Immature natural killer cell (primary cell): ENCODE results near the gene G6PC2. TPM values are rescaled to one million over a fixed set of nuclear protein-coding genes. Genes with fewer than 3 reads are reported as not detected.

Source experiments
- DNase-seq, 3 donors: peaks; one replicate each; pipeline ENCODE4 v3.0.0; 2022; ENCODE audit warnings: mixed read lengths in 1 of 3
- H3K27ac Mint-ChIP-seq, 6 donors: one replicate each; pipeline ENCODE4 v1.8.0; 2020; ENCODE audit warnings: mixed read lengths in 6 of 6, mild to moderate bottlenecking in 5 of 6, inconsistent platforms in 4 of 6, moderate library complexity in 3 of 6
- H3K27me3 Mint-ChIP-seq, 3 donors: one replicate each; pipeline ENCODE4 v1.8.0; 2020 to 2021; ENCODE audit warnings: low read depth in 3 of 3, mild to moderate bottlenecking in 3 of 3, mixed read lengths in 3 of 3, moderate library complexity in 3 of 3, inconsistent platforms in 1 of 3
- H3K36me3 Mint-ChIP-seq, 3 donors: one replicate each; pipeline ENCODE4 v1.8.0; 2020; ENCODE audit warnings: mixed read lengths in 3 of 3, inconsistent platforms in 2 of 3, mild to moderate bottlenecking in 2 of 3
- H3K4me1 Mint-ChIP-seq, 2 donors: one replicate each; pipeline ENCODE4 v1.8.0; 2020; ENCODE audit warnings: inconsistent platforms in 2 of 2, mild to moderate bottlenecking in 2 of 2, mixed read lengths in 2 of 2, moderate library complexity in 1 of 2
- H3K4me3 Mint-ChIP-seq, 5 donors: one replicate each; pipeline ENCODE4 v1.8.0; 2020; ENCODE audit warnings: mild to moderate bottlenecking in 5 of 5, mixed read lengths in 5 of 5, inconsistent platforms in 3 of 5, moderate library complexity in 3 of 5
- H3K9me3 Mint-ChIP-seq, 6 donors: one replicate each; pipeline ENCODE4 v1.8.0; 2020; ENCODE audit warnings: mild to moderate bottlenecking in 6 of 6, mixed read lengths in 6 of 6, inconsistent platforms in 4 of 6, moderate library complexity in 3 of 6
- polyA plus RNA-seq, 3 donors: library from polyadenylated mRNA; unstranded; fragments of 300-500 nt; fragmentation: Illumina TruSeq; gene quantifications; one replicate each; pipeline ENCODE4 v1.2.3, GENCODE V29; 2021

The G6PC2 gene
- polyA plus RNA-seq, 3 donors from 2014 or later = not detected

GRCh38 chr2:168941297-168941696, 40.2 kb downstream of the G6PC2 start:
- no peak overlapping the region for H3K4me3 Mint-ChIP-seq
- H3K27me3 Mint-ChIP-seq = peaks cover 0 to 4% (median 3%) of the 10 kb centered on the region in 3 donors

GRCh38 chr2:168944065-168944464, 43.0 kb downstream of the G6PC2 start:
- H3K9me3 Mint-ChIP-seq = peaks cover 0 to 1% (median 0%) of the 10 kb centered on the region in 6 donors
- no peak overlapping the region for H3K27ac Mint-ChIP-seq
- DNase-seq = no peak
- H3K36me3 Mint-ChIP-seq = no peaks in the 10 kb centered on the region
- H3K4me1 Mint-ChIP-seq = no peaks in the 10 kb centered on the region
- peaks cover 0 to 4% (median 1%) of the 10 kb centered on the region in 3 donors for H3K27me3 Mint-ChIP-seq
- H3K4me3 Mint-ChIP-seq = no peak overlapping the region

More at GRCh38 chr2:168941297-168941696, 40.2 kb downstream of the G6PC2 start:
- Mint-ChIP-seq H3K27ac (no peak overlapping the region), H3K9me3 (no peaks in the 10 kb centered on the region), H3K4me1 (no peaks in the 10 kb centered on the region), H3K36me3 (no peaks in the 10 kb centered on the region)
- no peak for DNase-seq

GRCh38 chr2:168945508-168945907, 44.4 kb downstream of the G6PC2 start:
- no peak overlapping the region for H3K4me3 Mint-ChIP-seq
- H3K27ac Mint-ChIP-seq = no peak overlapping the region
- H3K36me3 Mint-ChIP-seq = no peaks in the 10 kb centered on the region
- H3K27me3 Mint-ChIP-seq = peaks cover 0 to 4% (median 1%) of the 10 kb centered on the region in 3 donors
- peaks cover 0 to 1% (median 0%) of the 10 kb centered on the region in 6 donors for H3K9me3 Mint-ChIP-seq
- no peaks in the 10 kb centered on the region for H3K4me1 Mint-ChIP-seq
- DNase-seq = no peak

GRCh38 chr2:168948621-168949212, 47.6 kb downstream of the G6PC2 start:
- H3K4me3 Mint-ChIP-seq = no peak overlapping the region
- DNase-seq = peak in 2 of 3 donors; percentile 2 to 3
- no peaks in the 10 kb centered on the region for H3K4me1 Mint-ChIP-seq
- H3K9me3 Mint-ChIP-seq = peaks cover 0 to 15% (median 13%) of the 10 kb centered on the region in 6 donors
- no peak overlapping the region for H3K27ac Mint-ChIP-seq
- H3K36me3 Mint-ChIP-seq = peaks cover 0 to 4% (median 0%) of the 10 kb centered on the region in 3 donors
- H3K27me3 Mint-ChIP-seq = peaks cover 5 to 7% (median 5%) of the 10 kb centered on the region in 3 donors

GRCh38 chr2:168949324-168949723, 48.2 kb downstream of the G6PC2 start:
- Mint-ChIP-seq H3K9me3 (peaks cover 0 to 15% (median 13%) of the 10 kb centered on the region in 6 donors), H3K27ac (no peak overlapping the region), H3K27me3 (peaks cover 5% of the 10 kb centered on the region in 3 donors), H3K4me1 (no peaks in the 10 kb centered on the region), H3K36me3 (peaks cover 0 to 4% (median 0%) of the 10 kb centered on the region in 3 donors), H3K4me3 (no peak overlapping the region)
- no peak for DNase-seq

GRCh38 chr2:168951871-168952270, 50.8 kb downstream of the G6PC2 start:
- no peak for DNase-seq
- Mint-ChIP-seq H3K4me3 (no peak overlapping the region), H3K27me3 (peaks cover 3 to 13% (median 5%) of the 10 kb centered on the region in 3 donors), H3K36me3 (peaks cover 0 to 4% (median 0%) of the 10 kb centered on the region in 3 donors), H3K27ac (no peak overlapping the region), H3K4me1 (no peaks in the 10 kb centered on the region), H3K9me3 (peaks cover 0 to 15% (median 13%) of the 10 kb centered on the region in 6 donors)

GRCh38 chr2:168952424-168952823, 51.3 kb downstream of the G6PC2 start:
- no peak overlapping the region for H3K27ac Mint-ChIP-seq
- no peak for DNase-seq
- peaks cover 0 to 15% (median 13%) of the 10 kb centered on the region in 6 donors for H3K9me3 Mint-ChIP-seq
- no peaks in the 10 kb centered on the region for H3K4me1 Mint-ChIP-seq
- H3K36me3 Mint-ChIP-seq = peaks cover 0 to 4% (median 0%) of the 10 kb centered on the region in 3 donors
- no peak overlapping the region for H3K4me3 Mint-ChIP-seq
- H3K27me3 Mint-ChIP-seq = peaks cover 3 to 13% (median 5%) of the 10 kb centered on the region in 3 donors

- H3K4me1 Mint-ChIP-seq = no peaks in the 10 kb centered on the region
- H3K27me3 Mint-ChIP-seq = peaks cover 3 to 13% (median 5%) of the 10 kb centered on the region in 3 donors
- H3K4me3 Mint-ChIP-seq = no peak overlapping the region
- no peak overlapping the region for H3K27ac Mint-ChIP-seq
- peaks cover 0 to 15% (median 13%) of the 10 kb centered on the region in 6 donors for H3K9me3 Mint-ChIP-seq
- no peak for DNase-seq
- H3K36me3 Mint-ChIP-seq = peaks cover 0 to 4% (median 0%) of the 10 kb centered on the region in 3 donors
These were observed 53.2 kb downstream of the G6PC2 start for GRCh38 chr2:168954256-168954655.

GRCh38 chr2:168955321-168955720, 54.2 kb downstream of the G6PC2 start:
- H3K27me3 Mint-ChIP-seq = peaks cover 3 to 13% (median 5%) of the 10 kb centered on the region in 3 donors
- DNase-seq = no peak
- H3K4me1 Mint-ChIP-seq = no peaks in the 10 kb centered on the region
- H3K27ac Mint-ChIP-seq = no peak overlapping the region
- peaks cover 0 to 4% (median 0%) of the 10 kb centered on the region in 3 donors for H3K36me3 Mint-ChIP-seq
- no peak overlapping the region for H3K4me3 Mint-ChIP-seq
- peaks cover 0 to 15% (median 13%) of the 10 kb centered on the region in 6 donors for H3K9me3 Mint-ChIP-seq

- H3K27me3 Mint-ChIP-seq = peaks cover 5 to 13% (median 5%) of the 10 kb centered on the region in 3 donors
These were observed 55.3 kb downstream of the G6PC2 start for GRCh38 chr2:168956392-168956791.

More at GRCh38 chr2:168956392-168956791, 55.3 kb downstream of the G6PC2 start:
- peaks cover 0 to 15% (median 13%) of the 10 kb centered on the region in 6 donors for H3K9me3 Mint-ChIP-seq
- H3K27ac Mint-ChIP-seq = no peak overlapping the region
- no peak for DNase-seq
- peaks cover 0 to 4% (median 0%) of the 10 kb centered on the region in 3 donors for H3K36me3 Mint-ChIP-seq
- no peaks in the 10 kb centered on the region for H3K4me1 Mint-ChIP-seq
- no peak overlapping the region for H3K4me3 Mint-ChIP-seq

Other genes with a start within 250 kb of the G6PC2 start
- not detected for gene NOSTRIN, start 98.7 kb upstream of the G6PC2 start, polyA plus RNA-seq
- 1 to 10 TPM in 1 of 3 donors, under 1 TPM in 1, not detected in 1; 0.39 to 1.7 TPM for gene SPC25, start 10.9 kb upstream of the G6PC2 start, polyA plus RNA-seq
- gene ABCB11, start 130.0 kb downstream of the G6PC2 start, polyA plus RNA-seq = not detected
- gene DHRS9, start 168.3 kb downstream of the G6PC2 start, polyA plus RNA-seq = under 1 TPM in 1 of 3 donors, not detected in 2; 0.31 TPM